Adrenal gland (tissue), 5 donors: Measurements from ENCODE around the gene CCL28.

Experiments
- POLR2A ChIP-seq, 2 donors: fragments of 450-650 bp; IDR thresholded peaks; one replicate each; pipeline ENCODE4 v1.6.1; 2017; ENCODE audit warnings: antibody characterized with exemption in 2 of 2, mild to moderate bottlenecking in 2 of 2, moderate library complexity in 1 of 2
- TF ChIP-seq, protein P1 (sequence below), 6 experiments: fragments of 450-650 bp in 4 of 6; fragments of 200-600 bp in 2 of 6; sonication (generic) in 1 of 6; IDR thresholded peaks; 1 replicate in 5 of 6; 2 replicates in 1 of 6; pipeline versions ENCODE4 v1.5.1 to v1.8.0; 2016 to 2021; ENCODE audit warnings: antibody characterized with exemption in 6 of 6, mild to moderate bottlenecking in 2 of 6, moderate library complexity in 1 of 6
- donor health status: DM: no; HTN: no; CAD: no.

DNA sequence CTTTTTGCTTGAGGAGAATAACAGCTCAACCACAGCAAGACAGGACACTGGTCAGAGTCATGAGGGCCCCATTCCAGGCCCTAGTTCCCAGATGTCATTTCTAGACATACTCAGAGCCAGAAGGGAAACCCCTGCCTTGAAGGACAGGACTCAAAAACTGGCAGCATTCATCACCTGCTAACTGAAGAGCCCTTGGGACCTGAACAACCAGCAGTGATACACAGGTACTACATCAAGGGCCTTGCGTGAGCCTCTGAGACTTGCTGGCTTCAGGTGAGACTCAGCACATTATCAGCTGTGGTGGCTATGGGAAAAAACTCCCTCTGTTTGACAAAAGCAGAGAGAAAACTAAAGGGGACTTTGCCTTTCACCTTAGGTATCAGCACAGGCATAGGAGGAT, 48.9 kb upstream of the CCL28 start:
- TF ChIP-seq, protein P1, sequence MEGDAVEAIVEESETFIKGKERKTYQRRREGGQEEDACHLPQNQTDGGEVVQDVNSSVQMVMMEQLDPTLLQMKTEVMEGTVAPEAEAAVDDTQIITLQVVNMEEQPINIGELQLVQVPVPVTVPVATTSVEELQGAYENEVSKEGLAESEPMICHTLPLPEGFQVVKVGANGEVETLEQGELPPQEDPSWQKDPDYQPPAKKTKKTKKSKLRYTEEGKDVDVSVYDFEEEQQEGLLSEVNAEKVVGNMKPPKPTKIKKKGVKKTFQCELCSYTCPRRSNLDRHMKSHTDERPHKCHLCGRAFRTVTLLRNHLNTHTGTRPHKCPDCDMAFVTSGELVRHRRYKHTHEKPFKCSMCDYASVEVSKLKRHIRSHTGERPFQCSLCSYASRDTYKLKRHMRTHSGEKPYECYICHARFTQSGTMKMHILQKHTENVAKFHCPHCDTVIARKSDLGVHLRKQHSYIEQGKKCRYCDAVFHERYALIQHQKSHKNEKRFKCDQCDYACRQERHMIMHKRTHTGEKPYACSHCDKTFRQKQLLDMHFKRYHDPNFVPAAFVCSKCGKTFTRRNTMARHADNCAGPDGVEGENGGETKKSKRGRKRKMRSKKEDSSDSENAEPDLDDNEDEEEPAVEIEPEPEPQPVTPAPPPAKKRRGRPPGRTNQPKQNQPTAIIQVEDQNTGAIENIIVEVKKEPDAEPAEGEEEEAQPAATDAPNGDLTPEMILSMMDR (IDR thresholded peaks at IDR 0.05): no peak
- no peak for TF ChIP-seq POLR2A (IDR thresholded peaks at IDR 0.05)
